Uterus (tissue), 4 donors: Measurements from ENCODE around the gene NLRP6. TPM values are rescaled to one million over a fixed set of nuclear protein-coding genes. Genes with fewer than 3 reads are reported as not detected.
"Not testable (repeated sequence)": the region's sequence is repeated elsewhere in the genome, so short reads cannot be mapped to it uniquely, and the experiment has no call there.

Source experiments
- DNase-seq, 2 donors: peaks; one replicate each; pipeline ENCODE4 v3.0.0-alpha.2; 2019 to 2020
- H3K27ac ChIP-seq, 2 donors: fragments of 200-600 bp; sonication (generic); 1 replicate in 1 of 2; 2 replicates in 1 of 2; pipeline ENCODE4 v1.5.1; 2016 to 2018
- H3K27me3 ChIP-seq, 2 donors: fragments of 200-600 bp; sonication (generic); one replicate each; pipeline ENCODE4 v1.5.1; 2018 to 2019; ENCODE audit warnings: control low read depth in 1 of 2
- H3K36me3 ChIP-seq, 2 donors: fragments of 200-600 bp; sonication (generic); one replicate each; pipeline ENCODE4 v1.5.1; 2019; ENCODE audit warnings: control low read depth in 1 of 2
- H3K4me1 ChIP-seq, 2 donors: fragments of 200-600 bp; sonication (generic); one replicate each; pipeline ENCODE4 v1.5.1; 2018 to 2019; ENCODE audit warnings: control low read depth in 1 of 2
- H3K4me3 ChIP-seq, 2 donors: fragments of 200-600 bp; sonication (generic); 1 replicate in 1 of 2; 2 replicates in 1 of 2; pipeline ENCODE4 v1.5.1; 2018 to 2019; ENCODE audit warnings: mild to moderate bottlenecking in 1 of 2
- H3K9me3 ChIP-seq, 2 donors: fragments of 200-600 bp; sonication (generic); one replicate each; pipeline ENCODE4 v1.5.1; 2019; ENCODE audit warnings: control low read depth in 1 of 2
- POLR2A ChIP-seq, 2 donors: fragments of 450-650 bp; IDR thresholded peaks; one replicate each; pipeline ENCODE4 v1.6.1; 2016; ENCODE audit warnings: antibody characterized with exemption in 2 of 2, mild to moderate bottlenecking in 1 of 2, moderate library complexity in 1 of 2
- intact Hi-C: fragments of 100-400 bp; cut with DNase I; formaldehyde crosslinking; loops from one replicate; pipeline ENCODE4 v1.15.1; 2023; ENCODE audit warnings: low total_unique reads
- small RNA-seq: library from RNA; depleted of rRNA; stranded (forward); fragments of <200 nt; gene quantifications from one replicate; pipeline ENCODE3, GENCODE V24; 2016
- total RNA-seq, 4 donors: library from RNA; depleted of rRNA in 3 of 4; stranded (reverse); fragments of >200 nt in 3 of 4; gene quantifications; one replicate each; pipeline versions ENCODE4 v1.1.0 to v1.2.4, GENCODE V29; 2014 to 2023
- TF ChIP-seq, protein P1 (sequence below), 4 experiments: fragments of 200-600 bp in 2 of 4; fragments of 450-650 bp in 2 of 4; sonication (generic) in 2 of 4; IDR thresholded peaks; one replicate each; pipeline ENCODE4 v1.5.1; 2016 to 2019; ENCODE audit warnings: antibody characterized with exemption in 4 of 4, mild to moderate bottlenecking in 2 of 4, moderate library complexity in 1 of 4
- donor health status: DM: yes; HTN: yes; CAD: no.

Gene NLRP6
- total RNA-seq, 4 donors from 2014 or later = 0.30 to 0.51 TPM; not detected in 2

DNA sequence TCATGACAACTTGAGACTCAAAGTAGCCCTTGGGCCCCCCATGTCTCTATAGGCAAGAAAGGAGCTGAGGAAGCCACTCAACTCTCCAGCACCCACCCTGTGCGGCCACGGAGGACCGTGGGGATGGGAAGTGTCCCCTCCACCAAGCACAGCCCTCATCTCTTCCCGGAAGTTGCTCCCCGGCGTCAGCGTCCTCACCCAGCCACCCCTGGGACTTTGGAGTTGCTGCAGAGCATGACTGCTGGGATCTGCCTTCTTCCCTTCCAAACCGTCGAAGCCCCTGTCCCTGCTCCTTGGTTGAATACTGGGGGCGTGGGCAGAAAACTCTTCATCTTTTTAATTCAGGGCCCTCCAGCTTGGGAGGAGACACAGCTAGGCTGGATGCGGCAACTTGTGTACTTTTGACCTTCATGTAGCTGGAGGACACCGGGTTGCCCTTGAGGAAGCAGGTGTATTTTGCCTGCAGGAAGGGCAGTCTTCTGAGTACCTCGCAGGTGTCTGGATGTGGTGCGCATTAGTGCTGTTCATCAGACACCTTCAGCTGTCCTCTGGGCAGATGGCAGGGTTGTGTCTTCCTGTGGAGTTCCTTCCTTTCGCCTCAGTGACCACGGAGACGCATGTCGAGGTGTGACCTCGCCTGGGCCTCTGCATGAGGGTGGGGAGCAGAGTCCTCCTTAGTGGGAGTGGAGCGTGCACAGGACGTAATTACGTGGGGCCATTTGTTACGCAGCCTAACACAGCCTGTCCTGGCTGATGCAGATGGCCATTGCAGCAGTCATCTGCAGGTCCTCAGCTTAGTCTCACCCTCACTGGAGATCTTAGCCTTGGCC, 54.7 kb downstream of the NLRP6 start:
- no peak overlapping the region for H3K4me3 ChIP-seq
- H3K27me3 ChIP-seq = no peaks in the 10 kb centered on the region
- intact Hi-C loops = no loop called here
- no peaks in the 10 kb centered on the region for H3K36me3 ChIP-seq
- peaks cover 7 to 11% of the 10 kb centered on the region in 2 donors for H3K4me1 ChIP-seq
- peak overlapping the region in 1 of 2 donors; percentile 79 for H3K27ac ChIP-seq
- no peak for DNase-seq
- TF ChIP-seq, protein P1, sequence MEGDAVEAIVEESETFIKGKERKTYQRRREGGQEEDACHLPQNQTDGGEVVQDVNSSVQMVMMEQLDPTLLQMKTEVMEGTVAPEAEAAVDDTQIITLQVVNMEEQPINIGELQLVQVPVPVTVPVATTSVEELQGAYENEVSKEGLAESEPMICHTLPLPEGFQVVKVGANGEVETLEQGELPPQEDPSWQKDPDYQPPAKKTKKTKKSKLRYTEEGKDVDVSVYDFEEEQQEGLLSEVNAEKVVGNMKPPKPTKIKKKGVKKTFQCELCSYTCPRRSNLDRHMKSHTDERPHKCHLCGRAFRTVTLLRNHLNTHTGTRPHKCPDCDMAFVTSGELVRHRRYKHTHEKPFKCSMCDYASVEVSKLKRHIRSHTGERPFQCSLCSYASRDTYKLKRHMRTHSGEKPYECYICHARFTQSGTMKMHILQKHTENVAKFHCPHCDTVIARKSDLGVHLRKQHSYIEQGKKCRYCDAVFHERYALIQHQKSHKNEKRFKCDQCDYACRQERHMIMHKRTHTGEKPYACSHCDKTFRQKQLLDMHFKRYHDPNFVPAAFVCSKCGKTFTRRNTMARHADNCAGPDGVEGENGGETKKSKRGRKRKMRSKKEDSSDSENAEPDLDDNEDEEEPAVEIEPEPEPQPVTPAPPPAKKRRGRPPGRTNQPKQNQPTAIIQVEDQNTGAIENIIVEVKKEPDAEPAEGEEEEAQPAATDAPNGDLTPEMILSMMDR (IDR thresholded peaks at IDR 0.05) = no peak
- H3K9me3 ChIP-seq = no peaks in the 10 kb centered on the region

DNA sequence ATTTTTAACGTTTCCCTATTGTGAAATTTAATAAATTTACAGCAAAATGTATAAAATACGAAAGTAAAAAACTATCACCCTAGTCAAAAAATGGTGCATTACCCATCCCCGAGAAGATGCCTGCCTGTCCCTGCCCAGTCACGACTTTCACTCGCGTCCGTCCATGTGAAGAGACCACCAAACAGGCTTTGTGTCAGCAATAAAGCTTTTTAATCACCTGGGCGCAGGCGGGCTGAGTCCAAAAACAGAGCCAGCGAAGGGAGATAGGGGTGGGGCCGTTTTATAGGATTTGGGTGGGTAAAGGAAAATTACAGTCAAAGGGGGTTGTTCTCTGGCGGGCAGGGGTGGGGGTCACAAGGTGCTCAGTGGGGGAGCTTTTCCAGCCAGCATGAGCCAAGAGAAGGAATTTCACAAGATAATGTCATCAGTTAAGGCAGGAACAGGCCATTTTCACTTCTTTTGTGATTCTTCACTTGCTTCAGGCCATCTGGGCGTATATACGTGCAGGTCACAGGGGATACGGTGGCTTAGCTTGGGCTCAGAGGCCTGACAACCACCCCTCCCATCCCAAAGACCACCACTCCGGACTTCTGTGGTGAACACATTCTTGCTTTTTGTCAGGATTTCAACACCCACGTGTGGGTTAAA, 55.5 kb downstream of the NLRP6 start:
- H3K9me3 ChIP-seq, H3K27me3 ChIP-seq, DNase-seq, H3K4me3 ChIP-seq, H3K36me3 ChIP-seq, intact Hi-C loops: not testable (repeated sequence)
- H3K4me1 ChIP-seq = peaks cover 7 to 11% of the 10 kb centered on the region in 2 donors
- peak overlapping the region; percentile 79 to 83 for H3K27ac ChIP-seq

DNA sequence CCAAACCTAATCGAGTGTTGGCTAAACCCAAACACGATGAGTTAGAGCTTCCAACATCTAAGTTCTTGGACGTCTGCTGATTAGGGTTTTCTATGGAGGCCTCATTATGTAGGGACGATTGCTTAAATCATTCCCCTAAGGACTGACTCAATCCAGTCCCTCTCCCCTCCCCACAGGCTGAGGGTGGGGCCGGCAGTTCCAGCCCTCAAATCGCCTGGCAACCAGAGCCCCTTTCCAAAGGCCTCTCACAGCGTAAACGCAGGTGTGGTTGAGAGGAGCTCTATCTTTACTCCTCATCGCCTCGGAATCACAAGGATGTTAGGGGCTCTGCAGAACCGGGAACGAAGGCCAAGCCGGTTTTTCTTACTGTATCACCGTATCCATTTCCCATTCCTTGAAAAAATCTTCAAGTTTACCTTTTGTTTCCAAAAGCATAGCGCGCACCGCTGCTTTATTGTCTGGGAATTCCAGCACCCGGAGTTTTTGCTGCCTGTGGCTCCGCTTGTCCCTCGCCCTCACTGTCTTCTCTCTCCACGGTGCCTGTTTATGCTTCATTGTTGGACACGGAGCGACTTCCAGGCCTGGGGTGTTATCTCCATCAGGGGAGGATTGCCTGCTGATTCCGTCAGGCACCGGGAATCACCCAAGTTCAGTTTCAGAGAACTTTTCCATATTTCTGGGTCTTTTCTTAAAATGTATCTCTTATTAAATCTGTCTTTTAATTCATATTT, 56.2 kb downstream of the NLRP6 start:
- Histone ChIP-seq H3K36me3 (no peaks in the 10 kb centered on the region), H3K4me3 (peak overlapping the region in 1 of 2 donors; percentile 13), H3K27ac (peak overlapping the region; percentile 79 to 83), H3K4me1 (peaks cover 7 to 11% of the 10 kb centered on the region in 2 donors), H3K9me3 (no peaks in the 10 kb centered on the region), H3K27me3 (no peaks in the 10 kb centered on the region)
- DNase-seq = peak; percentile 80 to 85
- intact Hi-C loops = no loop called here
- TF ChIP-seq, protein P1 (IDR thresholded peaks at IDR 0.05) = no peak
- TF ChIP-seq POLR2A (IDR thresholded peaks at IDR 0.05) = peak in 1 of 2 donors; percentile 48

Small RNAs within 50 kb of the gene (small RNA-seq; reads per million reads assigned to genes)
- gene AC136475.6 = not detected

Other genes starting within 250 kb of the NLRP6 start
- not detected for gene SCGB1C1, start 85.3 kb upstream of the NLRP6 start, total RNA-seq
- gene BET1L, start 71.0 kb upstream of the NLRP6 start, total RNA-seq = 10 to 100 TPM in 3 of 4 donors, 1 to 10 TPM in 1; 8.7 to 57.8 (median 15.0) TPM
- gene RIC8A, start 70.7 kb upstream of the NLRP6 start, total RNA-seq = 100 to 1,000 TPM in 2 of 4 donors, 10 to 100 TPM in 2; 84.5 to 376 (median 192) TPM
- gene SIRT3, start 42.1 kb upstream of the NLRP6 start, total RNA-seq = 10 to 100 TPM in 2 of 4 donors, 1 to 10 TPM in 2; 1.5 to 25.9 (median 9.8) TPM
- 10 to 100 TPM; 17.9 to 94.3 (median 78.2) TPM for gene PSMD13, start 41.4 kb upstream of the NLRP6 start, total RNA-seq
- 10 to 100 TPM in 3 of 4 donors, 1 to 10 TPM in 1; 7.9 to 29.1 (median 14.2) TPM for gene PGGHG, start 10.7 kb downstream of the NLRP6 start, total RNA-seq
- gene IFITM5, start 21.1 kb downstream of the NLRP6 start, total RNA-seq = not detected
- 100 to 1,000 TPM in 3 of 4 donors, 10 to 100 TPM in 1; 27.8 to 926 (median 269) TPM for gene IFITM2, start 29.4 kb downstream of the NLRP6 start, total RNA-seq
- gene IFITM1, start 35.6 kb downstream of the NLRP6 start, total RNA-seq = 100 to 1,000 TPM in 2 of 4 donors, 10 to 100 TPM in 2; 13.4 to 672 (median 239) TPM
- 1,000 to 10,000 TPM in 1 of 4 donors, 100 to 1,000 TPM in 2, 10 to 100 TPM in 1; 22.2 to 1,343 (median 242) TPM for gene IFITM3, start 42.5 kb downstream of the NLRP6 start, total RNA-seq
- gene B4GALNT4, start 91.1 kb downstream of the NLRP6 start, total RNA-seq = 10 to 100 TPM in 2 of 4 donors, 1 to 10 TPM in 2; 1.8 to 39.7 (median 19.9) TPM
- 1 to 10 TPM in 2 of 4 donors, under 1 TPM in 1, not detected in 1; 0.46 to 5.1 (median 1.5) TPM for gene PKP3, start 115.8 kb downstream of the NLRP6 start, total RNA-seq
- 10 to 100 TPM; 13.3 to 61.5 (median 38.4) TPM for gene SIGIRR, start 136.6 kb downstream of the NLRP6 start, total RNA-seq
- 1 to 10 TPM in 2 of 4 donors, under 1 TPM in 2; 0.59 to 8.2 (median 1.1) TPM for gene ANO9, start 163.6 kb downstream of the NLRP6 start, total RNA-seq
- gene PTDSS2, start 171.9 kb downstream of the NLRP6 start, total RNA-seq = 10 to 100 TPM; 20.7 to 43.7 (median 22.8) TPM
- 100 to 1,000 TPM; 111 to 175 (median 142) TPM for gene RNH1, start 228.8 kb downstream of the NLRP6 start, total RNA-seq